Activated CD8-positive, alpha-beta memory T cell treated with anti-CD3 and anti-CD28 coated beads for 48 hours (primary cell): ENCODE results near the gene YPEL4.

Experiments
- DNase-seq, 3 experiments: peaks; one replicate each; pipeline ENCODE4 v3.0.0-alpha.2; 2020; ENCODE audit warnings: low read depth in 2 of 3, low spot score in 2 of 3

The YPEL4 gene

GRCh38 chr11:57596266-57596885 lies 53.3 kb downstream of the YPEL4 start:
- DNase-seq = no peak
